GM12873 (cell line): ENCODE measurements around the gene IRAK1.

Experiments
- TF ChIP-seq, protein P1 (sequence below): IDR thresholded peaks from 2 replicates; pipeline ENCODE4 v1.5.1; 2012; ENCODE audit warnings: low read depth, mild to moderate bottlenecking, moderate library complexity, low read length, control low read depth; ENCODE audit not compliant: insufficient read depth; ENCODE audit errors: missing control alignments

The IRAK1 gene

DNA sequence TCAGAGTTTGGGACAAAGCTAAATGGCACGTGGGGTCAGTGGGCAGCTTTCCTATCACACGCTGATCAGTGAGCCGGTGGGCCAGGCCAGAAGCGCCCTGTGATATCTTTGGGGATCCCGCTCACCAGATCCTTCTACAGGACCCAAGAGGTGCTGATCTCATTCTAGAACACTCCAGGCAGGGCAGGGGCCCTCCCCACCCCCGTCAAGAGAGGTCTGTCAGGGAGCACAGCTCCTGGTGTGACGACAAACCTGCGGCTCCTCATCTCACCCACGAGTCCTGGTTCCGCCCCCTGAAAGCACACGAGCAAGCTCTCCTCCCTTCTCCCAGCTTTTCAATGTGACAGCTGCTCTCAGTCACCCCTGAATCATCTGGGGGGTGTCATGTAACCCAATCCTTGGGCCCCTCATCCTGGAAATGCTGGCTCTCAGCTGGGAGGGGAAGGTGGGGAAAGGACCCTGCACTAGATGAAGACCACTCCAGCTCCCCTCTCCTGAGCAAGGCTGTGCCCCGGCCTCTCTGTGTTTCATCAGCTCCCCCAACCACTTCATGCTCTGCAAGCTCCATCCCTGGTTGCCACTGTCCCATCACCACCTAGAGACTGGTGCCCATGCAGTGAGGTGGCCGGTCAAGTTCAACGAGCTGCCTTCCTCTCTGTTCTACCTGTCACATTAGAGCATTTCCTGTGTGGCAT, 52.7 kb downstream of the IRAK1 start:
- TF ChIP-seq, protein P1, sequence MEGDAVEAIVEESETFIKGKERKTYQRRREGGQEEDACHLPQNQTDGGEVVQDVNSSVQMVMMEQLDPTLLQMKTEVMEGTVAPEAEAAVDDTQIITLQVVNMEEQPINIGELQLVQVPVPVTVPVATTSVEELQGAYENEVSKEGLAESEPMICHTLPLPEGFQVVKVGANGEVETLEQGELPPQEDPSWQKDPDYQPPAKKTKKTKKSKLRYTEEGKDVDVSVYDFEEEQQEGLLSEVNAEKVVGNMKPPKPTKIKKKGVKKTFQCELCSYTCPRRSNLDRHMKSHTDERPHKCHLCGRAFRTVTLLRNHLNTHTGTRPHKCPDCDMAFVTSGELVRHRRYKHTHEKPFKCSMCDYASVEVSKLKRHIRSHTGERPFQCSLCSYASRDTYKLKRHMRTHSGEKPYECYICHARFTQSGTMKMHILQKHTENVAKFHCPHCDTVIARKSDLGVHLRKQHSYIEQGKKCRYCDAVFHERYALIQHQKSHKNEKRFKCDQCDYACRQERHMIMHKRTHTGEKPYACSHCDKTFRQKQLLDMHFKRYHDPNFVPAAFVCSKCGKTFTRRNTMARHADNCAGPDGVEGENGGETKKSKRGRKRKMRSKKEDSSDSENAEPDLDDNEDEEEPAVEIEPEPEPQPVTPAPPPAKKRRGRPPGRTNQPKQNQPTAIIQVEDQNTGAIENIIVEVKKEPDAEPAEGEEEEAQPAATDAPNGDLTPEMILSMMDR = no peak

DNA sequence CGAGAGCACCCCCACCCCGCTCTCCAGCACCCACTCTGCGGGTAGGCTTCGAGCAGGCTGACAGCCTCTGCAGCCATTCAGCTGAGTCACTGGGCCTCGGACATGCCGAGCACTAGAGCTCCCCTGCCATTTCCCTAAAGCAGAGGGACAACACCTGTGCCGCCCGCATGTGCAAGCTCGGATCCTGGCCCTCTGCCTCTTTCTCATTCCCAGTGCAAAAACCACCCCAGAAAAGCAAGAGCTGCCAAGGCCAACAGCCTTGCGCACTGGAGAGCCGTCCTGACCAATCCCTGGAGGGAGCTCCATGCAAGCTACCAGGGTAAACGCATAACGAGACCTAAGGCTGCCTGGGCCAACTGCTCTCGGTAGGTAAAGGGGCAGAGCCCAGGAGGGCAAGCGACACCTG, 53.4 kb downstream of the IRAK1 start:
- TF ChIP-seq, protein P1 = no peak

DNA sequence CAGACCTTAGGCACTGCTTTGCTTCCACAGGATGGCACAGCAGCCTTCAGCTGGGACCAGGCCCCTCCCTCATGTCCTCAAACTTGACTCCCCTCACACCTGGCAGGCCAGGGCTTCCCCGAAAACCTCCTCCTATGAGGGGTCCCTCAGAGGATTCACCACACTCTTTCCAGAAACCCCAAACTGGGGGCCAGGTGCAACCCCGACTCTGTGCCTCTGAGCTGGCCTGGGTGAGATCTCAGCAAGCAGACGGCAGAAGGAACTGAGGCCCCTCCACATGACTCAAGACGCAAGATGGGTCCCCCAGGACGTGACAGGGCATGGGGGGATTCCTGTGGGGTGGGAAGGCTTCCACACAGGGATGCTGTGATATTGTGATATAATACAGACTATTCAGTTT, 54.3 kb downstream of the IRAK1 start:
- TF ChIP-seq, protein P1 = no peak

DNA sequence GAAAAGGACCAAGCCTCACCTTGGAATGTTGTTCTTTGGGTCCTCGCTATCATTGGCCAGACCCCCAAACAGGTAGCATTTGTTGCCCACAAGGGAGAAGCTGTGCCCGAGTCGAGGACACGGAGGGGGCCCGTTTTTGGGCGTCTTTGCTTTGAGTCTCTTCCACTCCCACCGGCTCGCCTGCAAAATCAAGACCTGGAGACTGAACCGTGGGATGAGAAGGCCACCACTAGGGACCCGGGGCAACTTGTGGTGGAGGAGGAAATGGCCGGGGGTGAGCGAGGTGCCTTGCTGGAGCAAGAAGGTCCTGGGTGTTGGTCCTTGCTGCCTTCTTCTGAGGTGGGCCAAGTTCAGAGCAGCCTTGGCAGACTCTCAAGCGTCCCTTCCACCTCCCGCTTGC, 55.6 kb downstream of the IRAK1 start:
- TF ChIP-seq, protein P1 = no peak

DNA sequence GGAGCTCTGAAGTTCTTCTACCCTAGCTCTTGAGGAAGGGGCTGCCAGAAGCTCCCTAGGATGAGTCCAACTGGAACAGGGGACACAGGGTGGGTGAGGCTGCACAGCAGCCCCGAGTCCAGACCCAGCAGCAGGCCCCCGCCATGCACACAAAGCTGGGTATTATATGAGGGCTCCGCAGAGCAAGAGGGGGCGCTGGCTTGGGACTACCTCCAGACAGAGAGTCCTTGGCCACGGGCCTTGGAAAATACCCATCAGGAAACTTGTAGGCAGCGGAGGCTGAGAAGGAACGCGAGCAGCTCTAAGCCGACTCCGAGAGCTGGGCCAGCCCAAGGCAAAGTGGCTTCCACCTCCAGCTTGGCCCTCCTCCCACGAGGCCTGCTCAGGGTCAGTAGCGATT, 56.2 kb downstream of the IRAK1 start:
- TF ChIP-seq, protein P1 = no peak

DNA sequence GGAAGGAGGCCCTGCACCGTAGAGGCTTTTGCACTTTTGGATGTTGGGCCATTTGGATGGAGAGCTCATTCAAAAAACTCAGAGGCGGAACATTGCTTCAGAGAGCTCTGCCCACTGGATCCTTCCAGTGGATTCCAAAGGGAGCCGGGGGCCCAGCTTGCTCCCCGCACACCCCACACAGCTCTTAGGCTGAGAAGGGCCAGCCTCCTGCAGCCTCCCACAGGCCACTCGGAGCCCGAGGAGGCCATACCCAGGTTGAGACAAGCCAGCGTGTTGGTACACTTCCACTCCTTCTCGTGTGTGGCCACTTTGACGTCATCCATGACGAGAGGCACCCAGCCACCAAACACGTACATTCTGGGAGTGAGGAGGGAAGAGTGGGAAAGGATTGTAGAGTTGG, 58.4 kb downstream of the IRAK1 start:
- TF ChIP-seq, protein P1 = no peak

DNA sequence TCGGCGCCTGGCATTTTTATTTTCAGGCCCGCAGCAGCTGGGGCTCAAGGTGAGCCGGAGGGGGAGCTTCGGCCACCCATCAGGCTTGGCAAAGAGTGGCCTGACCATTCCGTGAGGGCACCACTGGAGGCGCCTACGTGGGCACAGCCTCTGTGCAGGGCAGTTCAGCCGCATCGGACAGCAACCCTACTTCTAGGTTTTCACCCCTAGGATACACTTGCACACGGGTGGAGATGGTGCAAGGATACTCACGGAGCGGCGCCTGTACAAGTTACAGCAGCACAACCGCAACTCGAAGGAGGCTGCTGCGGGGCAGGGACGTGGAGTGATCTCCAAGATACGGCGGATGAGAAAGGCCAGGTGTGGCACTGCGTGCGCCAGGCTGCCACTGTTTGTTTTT, 58.9 kb downstream of the IRAK1 start:
- TF ChIP-seq, protein P1 = no peak
